OCI-LY3 (cell line): Measurements from ENCODE around the gene SYNE2.

Experiments used
- CTCF ChIP-seq: fragments of 200-600, 300-600 bp; sonication (generic); IDR thresholded peaks from 2 replicates; pipeline ENCODE4 v1.5.1; 2014; ENCODE audit warnings: antibody characterized with exemption, low read length, low read depth
- EZH2phosphoT487 ChIP-seq: fragments of 200-600 bp; shearing (Covaris generic); IDR thresholded peaks from 2 replicates; pipeline ENCODE4 v1.6.1; 2018; ENCODE audit warnings: antibody characterized with exemption, mixed run types, low read depth

- no peak for TF ChIP-seq CTCF
- TF ChIP-seq EZH2phosphoT487 = no peak
Observed at GRCh38 chr14:63904724-63905123, 51.9 kb downstream of the SYNE2 start.
